T-cell (primary cell): ENCODE data around the gene SLC22A5. TPM values are rescaled to one million over a fixed set of nuclear protein-coding genes. Genes with fewer than 3 reads are reported as not detected.

ENCODE experiments used
- ATAC-seq, 4 experiments: fragments of 200-7000 bp in 3 of 4; fragments of 150-1000 bp in 1 of 4; cut with Tn5 transposase; replicated peaks in 1 of 4; 1 replicate in 3 of 4; 2 replicates in 1 of 4; pipeline ENCODE4 v1.10.0; 2021; ENCODE audit warnings: moderate library complexity in 3 of 4, mild to moderate bottlenecking in 2 of 4, moderate number of reproducible peaks in 1 of 4
- CTCF ChIA-PET, 2 donors: fragments of 300-600 bp; sonication (Branson Sonifier 250); formaldehyde crosslinking; loops; one replicate each; lab custom pipeline; 2022; ENCODE audit warnings: antibody characterized with exemption in 2 of 2; lab: Charles Lee
- POLR2A ChIA-PET, 2 donors: fragments of 300-600 bp; sonication (Branson Sonifier 250); formaldehyde crosslinking; loops; one replicate each; lab custom pipeline; 2022; ENCODE audit warnings: antibody characterized with exemption in 2 of 2; lab: Charles Lee
- DNase-seq, 35 experiments: peaks; one replicate each; pipeline versions ENCODE4 v3.0.0 to v3.0.0-alpha.2; 2013 to 2023
- H3K27ac ChIP-seq: one replicate; pipeline ENCODE4 v1.5.1; 2013; ENCODE audit warnings: low read length
- H3K27me3 ChIP-seq, 2 experiments: replicated peaks in 1 of 2; 1 replicate in 1 of 2; 2 replicates in 1 of 2; pipeline versions ENCODE4 v1.6.1 to v1.7.0; 2013; ENCODE audit warnings: low read length in 1 of 2, mixed read lengths in 1 of 2; ENCODE audit not compliant: control insufficient read depth in 2 of 2, insufficient read depth in 2 of 2; ENCODE audit errors: extremely low read depth in 1 of 2
- H3K36me3 ChIP-seq, 2 donors: 1 replicate in 1 of 2; 2 replicates in 1 of 2; pipeline versions ENCODE4 v1.6.1 to v1.7.0; 2013; ENCODE audit warnings: low read length in 1 of 2; ENCODE audit not compliant: control insufficient read depth in 2 of 2, insufficient read depth in 1 of 2; ENCODE audit errors: extremely low read depth in 1 of 2
- H3K4me1 ChIP-seq, 2 experiments: 1 replicate in 1 of 2; 2 replicates in 1 of 2; pipeline versions ENCODE4 v1.6.1 to v1.7.0; 2013; ENCODE audit warnings: low read length in 2 of 2, mixed read lengths in 1 of 2; ENCODE audit not compliant: insufficient read depth in 2 of 2, control insufficient read depth in 1 of 2; ENCODE audit errors: extremely low read depth in 1 of 2
- H3K4me3 ChIP-seq, 2 donors: 1 replicate in 1 of 2; 2 replicates in 1 of 2; pipeline versions ENCODE4 v1.5.1 to v1.7.0; 2013; ENCODE audit warnings: mild to moderate bottlenecking in 2 of 2, low read length in 1 of 2, moderate library complexity in 1 of 2; ENCODE audit not compliant: control insufficient read depth in 1 of 2; ENCODE audit errors: extremely low read depth in 1 of 2
- H3K9me3 ChIP-seq: 2 replicates; pipeline ENCODE4 v1.7.0; 2013
- H3K27ac Mint-ChIP-seq, 2 donors: one replicate each; pipeline ENCODE4 v1.8.0; 2020 to 2021; ENCODE audit warnings: mild to moderate bottlenecking in 2 of 2, mixed read lengths in 2 of 2
- H3K27me3 Mint-ChIP-seq, 2 donors: one replicate each; pipeline ENCODE4 v1.8.0; 2021 to 2022; ENCODE audit warnings: mixed read lengths in 2 of 2
- H3K36me3 Mint-ChIP-seq: one replicate; pipeline ENCODE4 v1.8.0; 2021; ENCODE audit warnings: mixed read lengths
- H3K4me1 Mint-ChIP-seq, 3 donors: one replicate each; pipeline ENCODE4 v1.8.0; 2020 to 2022; ENCODE audit warnings: mixed read lengths in 3 of 3, mild to moderate bottlenecking in 1 of 3
- H3K4me3 Mint-ChIP-seq, 3 donors: one replicate each; pipeline ENCODE4 v1.8.0; 2020 to 2022; ENCODE audit warnings: mild to moderate bottlenecking in 3 of 3, mixed read lengths in 3 of 3, moderate library complexity in 3 of 3
- H3K9me3 Mint-ChIP-seq, 3 donors: one replicate each; pipeline ENCODE4 v1.8.0; 2020 to 2022; ENCODE audit warnings: mixed read lengths in 3 of 3
- WGBS: methylation state at CpG from one replicate; pipeline ENCODE4 v1.1.5; 2013; ENCODE audit warnings: missing lambda C conversion rate; ENCODE audit not compliant: insufficient coverage; 5-methylcytosine and 5-hydroxymethylcytosine counted together
- total RNA-seq, 35 experiments: library from RNA in 6 of 35; stranded (reverse) in 6 of 35; fragments of 120-200 nt in 1 of 35; gene quantifications; one replicate each; pipeline versions ENCODE4 v1.2.1 to v1.2.4 and lab custom pipeline; 2013 to 2026

The SLC22A5 gene
- total RNA-seq, 5 donors from 2014 or later (not counting 1 experiment from before 2014, with no cell fraction given) = 4.8 to 14.0 (median 7.6) TPM

DNA sequence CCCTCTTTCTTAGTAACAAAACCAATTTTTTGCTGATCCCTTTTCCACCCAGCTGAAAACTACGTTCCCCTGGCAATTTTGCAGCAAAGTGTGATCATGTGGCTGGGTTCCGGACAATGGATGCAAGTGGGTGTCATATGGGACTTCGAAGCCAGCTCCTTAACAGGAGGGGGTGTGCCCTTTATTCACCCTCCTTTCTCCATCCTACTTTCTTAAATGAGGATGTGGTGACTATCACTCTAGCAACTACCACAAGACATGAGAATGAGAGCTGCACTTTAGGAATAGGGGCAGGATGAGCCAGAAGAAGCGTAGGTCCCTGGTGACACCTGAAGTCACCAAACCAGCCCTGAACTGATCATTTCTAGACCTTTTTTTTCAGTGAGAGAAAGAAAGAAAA is 62.1 kb downstream of the SLC22A5 start:
- H3K27ac Mint-ChIP-seq = peak overlapping the region; percentile 98 to 100
- peaks cover 94% of the 10 kb centered on the region in 3 donors for H3K4me1 Mint-ChIP-seq
- ATAC-seq = peak in 1 of 4 experiments; percentile 17
- H3K27me3 Mint-ChIP-seq = no peaks in the 10 kb centered on the region
- ChIA-PET CTCF (interaction anchor here (0.6 to 1.5 kb wide), 6 partner anchors 15 to 70 kb away, joined by 3 to 4 read pairs (median 3); no protein-coding TSS in a partner anchor), POLR2A (interaction anchor here (0.7 to 1.4 kb wide), 6 partner anchors 8 to 64 kb away, joined by 3 to 4 read pairs (median 3); no protein-coding TSS in a partner anchor)
- no peaks in the 10 kb centered on the region for H3K27me3 ChIP-seq
- peak in 1 of 35 experiments; percentile 9 for DNase-seq
- H3K4me1 ChIP-seq = peaks cover 40 to 84% of the 10 kb centered on the region in 2 experiments
- peaks cover 45% of the 10 kb centered on the region for H3K36me3 Mint-ChIP-seq
- peak overlapping the region in 2 of 3 donors; percentile 2 to 60 for H3K4me3 Mint-ChIP-seq
- no CpG with 5 or more reads among the region's 4 CpGs for WGBS
- H3K27ac ChIP-seq = peak overlapping the region; percentile 94
- no peak overlapping the region for H3K4me3 ChIP-seq
- H3K9me3 Mint-ChIP-seq = no peaks in the 10 kb centered on the region
- H3K36me3 ChIP-seq = peaks cover 0 to 23% of the 10 kb centered on the region in 2 donors
- no peaks in the 10 kb centered on the region for H3K9me3 ChIP-seq

DNA sequence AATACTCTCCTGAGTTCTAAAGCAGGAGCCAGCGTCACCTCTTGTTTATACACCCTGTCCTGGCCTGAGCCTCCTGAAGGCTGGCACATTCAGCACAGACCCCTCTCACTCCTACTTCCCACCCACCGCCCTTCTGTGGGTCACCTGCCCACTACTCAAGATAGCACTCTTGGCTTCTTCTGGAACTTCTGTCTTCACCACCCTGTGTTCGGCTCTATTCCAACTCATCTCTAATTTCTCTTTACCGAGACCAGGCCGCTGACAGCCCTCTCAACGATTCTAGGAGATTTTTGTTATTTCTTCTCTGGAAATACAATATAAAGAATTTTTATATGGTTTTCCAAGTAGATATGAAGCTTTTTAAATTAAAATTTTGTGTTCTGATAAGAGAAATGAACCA is 63.6 kb downstream of the SLC22A5 start:
- no peaks in the 10 kb centered on the region for H3K9me3 ChIP-seq
- H3K27me3 ChIP-seq = no peaks in the 10 kb centered on the region
- Mint-ChIP-seq H3K27me3 (no peaks in the 10 kb centered on the region), H3K36me3 (peaks cover 45% of the 10 kb centered on the region), H3K27ac (peak overlapping the region; percentile 98 to 100), H3K4me1 (peaks cover 93 to 94% (median 94%) of the 10 kb centered on the region in 3 donors), H3K4me3 (peak overlapping the region in 1 of 3 donors; percentile 40), H3K9me3 (no peaks in the 10 kb centered on the region)
- no peak for ATAC-seq
- no peak overlapping the region for H3K4me3 ChIP-seq
- DNase-seq = peak in 1 of 35 experiments; percentile 3
- 92% methylated on average over 2 of the region's 6 CpGs for WGBS
- ChIA-PET CTCF (interaction anchor here in 1 of 2 donors (0.5 kb wide), 1 partner anchor 25 kb away, joined by 5 read pairs; no protein-coding TSS in a partner anchor), POLR2A (interaction anchor here (0.6 to 1.3 kb wide), 5 partner anchors 40 to 797 kb away, joined by 3 to 19 read pairs (median 4); partner anchors contain the start of gene IRF1 (in 1 of the 2))
- peaks cover 39 to 83% of the 10 kb centered on the region in 2 experiments for H3K4me1 ChIP-seq
- peak overlapping the region; percentile 94 for H3K27ac ChIP-seq
- peaks cover 0 to 23% of the 10 kb centered on the region in 2 donors for H3K36me3 ChIP-seq

DNA sequence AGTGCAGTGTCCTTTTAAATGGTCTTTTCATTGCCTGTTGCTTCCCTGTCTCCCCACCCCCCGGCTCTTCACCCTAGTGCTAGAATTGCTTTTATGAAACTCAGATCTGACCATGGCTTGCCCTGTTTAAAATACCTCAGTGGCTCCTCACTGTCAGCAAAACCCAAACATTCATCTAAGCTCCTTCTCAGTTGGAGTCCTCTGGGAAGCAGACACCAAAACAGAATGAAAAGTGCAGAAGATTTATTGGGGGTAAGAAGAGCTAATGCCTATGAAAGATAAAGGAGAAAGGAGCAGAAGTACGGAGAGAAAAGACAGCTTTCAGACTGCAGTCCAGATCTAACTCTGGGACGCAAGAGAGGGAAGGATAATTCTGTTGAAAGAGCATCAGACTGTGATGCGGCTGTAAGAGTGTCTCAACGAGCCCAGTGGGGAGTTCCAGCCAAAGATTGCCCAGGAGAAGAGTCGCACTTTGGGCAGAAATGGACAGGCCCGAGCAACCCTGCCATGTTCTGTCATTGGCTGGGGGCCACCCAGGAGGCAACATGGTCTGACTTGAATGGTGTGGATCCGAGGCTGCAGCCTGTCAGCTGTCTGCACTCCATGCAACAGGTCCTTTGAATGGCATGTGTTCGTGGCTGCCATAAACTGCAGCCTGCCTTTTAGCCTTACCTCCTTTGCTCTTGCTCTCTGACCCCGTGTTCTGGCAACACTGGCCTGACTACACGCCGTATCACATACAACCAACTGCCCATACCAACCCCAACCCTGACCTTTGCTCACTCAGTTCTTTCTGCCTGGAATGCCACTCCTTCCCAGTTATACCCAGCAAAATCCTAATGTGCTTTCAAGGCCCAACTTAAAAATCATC is 65.1 kb downstream of the SLC22A5 start:
- ChIA-PET POLR2A (interaction anchor here (0.7 to 1.7 kb wide), 4 partner anchors 14 to 42 kb away, joined by 3 to 6 read pairs (median 4); no protein-coding TSS in a partner anchor), CTCF (interaction anchor here (0.5 to 0.7 kb wide), 2 partner anchors 45 to 1724 kb away, joined by 3 read pairs; no protein-coding TSS in a partner anchor)
- no peaks in the 10 kb centered on the region for H3K9me3 Mint-ChIP-seq
- H3K4me1 ChIP-seq = peaks cover 37 to 85% of the 10 kb centered on the region in 2 experiments
- H3K4me3 Mint-ChIP-seq = peak overlapping the region in 1 of 3 donors; percentile 9
- H3K4me1 Mint-ChIP-seq = peaks cover 89 to 93% (median 93%) of the 10 kb centered on the region in 3 donors
- DNase-seq (peak in 1 of 35 experiments; percentile 9), ATAC-seq (no peak)
- H3K27ac ChIP-seq = peak overlapping the region; percentile 28
- H3K27me3 Mint-ChIP-seq = no peaks in the 10 kb centered on the region
- H3K27me3 ChIP-seq = no peaks in the 10 kb centered on the region
- H3K4me3 ChIP-seq = no peak overlapping the region
- peaks cover 40% of the 10 kb centered on the region for H3K36me3 Mint-ChIP-seq
- H3K27ac Mint-ChIP-seq = peak overlapping the region; percentile 74 to 88
- H3K9me3 ChIP-seq = no peaks in the 10 kb centered on the region
- WGBS = 93% methylated on average over 10 of the region's 12 CpGs
- peaks cover 0 to 18% of the 10 kb centered on the region in 2 donors for H3K36me3 ChIP-seq

DNA sequence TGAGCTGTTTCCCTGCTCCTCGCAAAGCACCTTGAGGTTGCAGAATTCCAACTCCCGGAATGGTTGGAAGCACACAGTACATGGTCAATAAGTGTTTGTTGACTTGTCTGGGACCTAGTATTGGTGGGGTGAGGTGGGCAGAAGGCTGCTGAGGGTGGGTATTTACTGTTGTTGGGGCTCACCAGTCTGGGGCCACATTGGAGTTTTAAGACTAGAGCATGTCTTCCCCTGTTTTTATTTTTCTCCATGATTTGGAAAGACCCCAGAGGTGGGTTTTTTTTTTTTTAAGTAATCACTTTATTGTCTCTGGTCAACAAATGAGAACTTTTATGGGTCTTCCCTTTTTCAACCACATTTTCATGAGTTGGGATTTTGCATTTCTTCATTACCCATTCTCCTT is 65.9 kb downstream of the SLC22A5 start:
- Histone ChIP-seq H3K4me3 (no peak overlapping the region), H3K27ac (peak overlapping the region; percentile 58), H3K36me3 (peaks cover 0 to 16% of the 10 kb centered on the region in 2 donors), H3K4me1 (peaks cover 38 to 85% of the 10 kb centered on the region in 2 experiments), H3K27me3 (no peaks in the 10 kb centered on the region), H3K9me3 (no peaks in the 10 kb centered on the region)
- Mint-ChIP-seq H3K36me3 (peaks cover 35% of the 10 kb centered on the region), H3K27me3 (no peaks in the 10 kb centered on the region), H3K9me3 (no peaks in the 10 kb centered on the region), H3K4me1 (peaks cover 89 to 93% (median 93%) of the 10 kb centered on the region in 3 donors), H3K27ac (peak overlapping the region; percentile 74 to 88), H3K4me3 (no peak overlapping the region)
- ATAC-seq (no peak), DNase-seq (no peak)
- 100% methylated on average over 2 of the region's 2 CpGs for WGBS
- CTCF ChIA-PET = interaction anchor here (0.6 to 1.1 kb wide), 4 partner anchors 10 to 820 kb away, joined by 3 to 6 read pairs (median 4); no protein-coding TSS in a partner anchor
- POLR2A ChIA-PET = interaction anchor here (0.7 to 1.7 kb wide), 3 partner anchors 25 to 36 kb away, joined by 3 to 5 read pairs (median 5); no protein-coding TSS in a partner anchor

DNA sequence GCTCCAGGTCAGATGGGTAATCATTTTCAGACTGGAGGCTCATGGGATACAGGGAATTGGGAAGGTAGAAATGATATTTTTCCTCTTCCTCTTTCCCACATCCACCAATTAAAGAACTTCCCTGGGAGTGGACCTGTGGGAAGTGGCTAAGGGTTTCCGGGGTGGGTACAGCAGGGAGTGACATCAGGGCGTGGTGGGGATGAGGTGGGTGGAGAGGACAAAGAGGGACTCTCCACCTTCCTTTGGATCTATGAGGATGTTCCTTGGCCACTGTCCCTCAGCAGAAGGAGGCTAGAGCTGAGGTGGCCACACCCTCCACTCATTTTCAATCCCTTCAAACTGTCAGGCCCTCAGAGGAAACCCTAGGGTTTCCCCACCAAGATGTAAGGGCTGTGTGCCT is 66.4 kb downstream of the SLC22A5 start:
- no peaks in the 10 kb centered on the region for H3K27me3 ChIP-seq
- DNase-seq (no peak), ATAC-seq (no peak)
- no peak overlapping the region for H3K4me3 Mint-ChIP-seq
- WGBS = no CpG with 5 or more reads among the region's 2 CpGs
- H3K9me3 ChIP-seq = no peaks in the 10 kb centered on the region
- no peak overlapping the region for H3K4me3 ChIP-seq
- H3K27ac Mint-ChIP-seq = peak overlapping the region; percentile 74 to 88
- H3K27me3 Mint-ChIP-seq = no peaks in the 10 kb centered on the region
- H3K4me1 Mint-ChIP-seq = peaks cover 89 to 93% (median 93%) of the 10 kb centered on the region in 3 donors
- POLR2A ChIA-PET = interaction anchor here (0.7 to 1.3 kb wide), 4 partner anchors 24 to 52 kb away, joined by 3 to 5 read pairs (median 4); no protein-coding TSS in a partner anchor
- H3K36me3 ChIP-seq = peaks cover 0 to 12% of the 10 kb centered on the region in 2 donors
- no peaks in the 10 kb centered on the region for H3K9me3 Mint-ChIP-seq
- H3K4me1 ChIP-seq = peaks cover 38 to 82% of the 10 kb centered on the region in 2 experiments
- H3K27ac ChIP-seq = peak overlapping the region; percentile 58
- CTCF ChIA-PET = interaction anchor here (0.6 to 1.1 kb wide), 5 partner anchors 10 to 820 kb away, joined by 3 to 6 read pairs (median 4); partner anchors contain the start of gene IRF1 (in 1 of the 2)
- peaks cover 34% of the 10 kb centered on the region for H3K36me3 Mint-ChIP-seq
